HEK293 (cell line): ENCODE measurements around the gene SIK2.

Experiments
- ATF2 ChIP-seq: fragments of 450-650 bp; formaldehyde crosslinking; IDR thresholded peaks from 2 replicates; pipeline ENCODE4 v1.5.1; 2016; ENCODE audit warnings: missing biosample characterization, missing genetic modification characterization, low read depth
- CTCF ChIP-seq: fragments of 450-650 bp; formaldehyde crosslinking; IDR thresholded peaks from 2 replicates; pipeline ENCODE4 v1.5.1; 2016; ENCODE audit warnings: missing biosample characterization, missing genetic modification characterization
- HOXD13 ChIP-seq: sonication (generic); formaldehyde crosslinking; IDR thresholded peaks from 2 replicates; pipeline ENCODE4 v1.8.0; 2022; ENCODE audit warnings: missing genetic modification reagents, borderline replicate concordance
- KLF7 ChIP-seq: fragments of 450-650 bp; formaldehyde crosslinking; IDR thresholded peaks from 2 replicates; pipeline ENCODE4 v1.5.1; 2016; ENCODE audit warnings: missing biosample characterization, missing genetic modification characterization, borderline replicate concordance
- REST ChIP-seq: fragments of 450-650 bp; formaldehyde crosslinking; IDR thresholded peaks from 2 replicates; pipeline ENCODE4 v1.5.1; 2016; ENCODE audit warnings: missing biosample characterization, missing genetic modification characterization
- SALL2 ChIP-seq: fragments of 450-650 bp; formaldehyde crosslinking; IDR thresholded peaks from 2 replicates; pipeline ENCODE4 v1.5.0; 2017; ENCODE audit warnings: missing biosample characterization, mild to moderate bottlenecking, missing genetic modification characterization, borderline replicate concordance
- TSHZ1 ChIP-seq: fragments of 450-650 bp; formaldehyde crosslinking; IDR thresholded peaks from 2 replicates; pipeline ENCODE4 v1.5.1; 2016; ENCODE audit warnings: missing biosample characterization, missing genetic modification characterization, borderline replicate concordance
- ZIC2 ChIP-seq: fragments of 450-650 bp; formaldehyde crosslinking; IDR thresholded peaks from 2 replicates; pipeline ENCODE4 v1.5.1; 2016; ENCODE audit warnings: missing biosample characterization, missing genetic modification characterization
- ZNF148 ChIP-seq: fragments of 450-650 bp; formaldehyde crosslinking; IDR thresholded peaks from 2 replicates; pipeline ENCODE4 v1.5.0; 2017; ENCODE audit warnings: missing biosample characterization, missing genetic modification characterization, borderline replicate concordance
- ZNF416 ChIP-seq: fragments of 450-650 bp; formaldehyde crosslinking; IDR thresholded peaks from 2 replicates; pipeline ENCODE4 v1.5.1; 2016; ENCODE audit warnings: missing biosample characterization, missing genetic modification characterization
- ZNF501 ChIP-seq: fragments of 450-650 bp; formaldehyde crosslinking; IDR thresholded peaks from 2 replicates; pipeline ENCODE4 v1.5.1; 2016; ENCODE audit warnings: missing biosample characterization, missing genetic modification characterization
- ZNF580 ChIP-seq: fragments of 450-650 bp; formaldehyde crosslinking; IDR thresholded peaks from 2 replicates; pipeline ENCODE4 v1.5.1; 2016; ENCODE audit warnings: missing biosample characterization, missing genetic modification characterization

- TF ChIP-seq REST (tag by site-specific recombination), result no peak
- no peak for TF ChIP-seq CTCF (tag by site-specific recombination)
- no peak for TF ChIP-seq ZNF416
- no peak for TF ChIP-seq HOXD13 (CRISPR knock-in tag)
- no peak for TF ChIP-seq SALL2 (tag by site-specific recombination)
- no peak for TF ChIP-seq ZIC2 (tag by site-specific recombination)
- no peak for TF ChIP-seq TSHZ1 (tag by site-specific recombination)
- TF ChIP-seq ZNF501 (tag by site-specific recombination), result no peak
- no peak for TF ChIP-seq ZNF580 (tag by site-specific recombination)
- TF ChIP-seq KLF7 (tag by site-specific recombination), result no peak
- TF ChIP-seq ZNF148 (tag by site-specific recombination), result no peak
- no peak for TF ChIP-seq ATF2
Measured at GRCh38 chr11:111772535-111772934, 170.3 kb downstream of the SIK2 start.
